H1 (cell line): ENCODE measurements around the gene ABCA6. TPM values are rescaled to one million over a fixed set of nuclear protein-coding genes. Genes with fewer than 3 reads are reported as not detected.

Source experiments
- CTCF ChIA-PET: fragments of 300-600 bp; sonication (Branson Sonifier 250); formaldehyde crosslinking; loops from one replicate; lab custom pipeline; 2021; ENCODE audit not compliant: partially characterized antibody; lab: Charles Lee
- POLR2A ChIA-PET: fragments of 300-600 bp; sonication (Branson Sonifier 250); formaldehyde crosslinking; loops from one replicate; lab custom pipeline; 2021; ENCODE audit warnings: inconsistent platforms; ENCODE audit not compliant: partially characterized antibody; lab: Charles Lee
- DNase-seq, 2 experiments: peaks; one replicate each; pipeline versions ENCODE4 v3.0.0 to v3.0.0-alpha.2; 2010 to 2022; ENCODE audit warnings: low spot score in 2 of 2, low read depth in 1 of 2, mixed read lengths in 1 of 2
- FAIRE-seq: peaks from 2 replicates; lab custom pipeline; 2011; peaks lifted over from hg19 to GRCh38; lab: Jason Lieb, UNC
- H2AFZ ChIP-seq: 2 replicates; pipeline ENCODE4 v1.8.1; 2012; ENCODE audit warnings: low read length, inconsistent platforms
- H2AK5ac ChIP-seq: 2 replicates; pipeline ENCODE4 v1.6.1; 2013; ENCODE audit warnings: low read depth, low read length
- H2BK120ac ChIP-seq: replicated peaks from 2 replicates; pipeline ENCODE3; 2013; ENCODE audit warnings: low read depth, low read length, inconsistent platforms
- H2BK12ac ChIP-seq: 2 replicates; pipeline ENCODE4 v1.6.1; 2013; ENCODE audit warnings: low read depth, low read length
- H2BK15ac ChIP-seq: 2 replicates; pipeline ENCODE4 v1.6.1; 2013; ENCODE audit warnings: low read length
- H2BK20ac ChIP-seq: 2 replicates; pipeline ENCODE4 v1.6.1; 2013; ENCODE audit warnings: low read length
- H2BK5ac ChIP-seq: 2 replicates; pipeline ENCODE4 v1.6.1; 2013; ENCODE audit warnings: low read depth, low read length
- H3K14ac ChIP-seq: 2 replicates; pipeline ENCODE4 v1.6.1; 2013; ENCODE audit warnings: inconsistent platforms; ENCODE audit not compliant: insufficient read length
- H3K18ac ChIP-seq: 2 replicates; pipeline ENCODE4 v1.6.1; 2013; ENCODE audit warnings: low read length; ENCODE audit errors: extremely low read depth
- H3K23ac ChIP-seq: 2 replicates; pipeline ENCODE4 v1.6.1; 2013; ENCODE audit warnings: inconsistent platforms; ENCODE audit not compliant: insufficient read length
- H3K23me2 ChIP-seq: 2 replicates; pipeline ENCODE4 v1.6.1; 2013; ENCODE audit warnings: low read depth, low read length
- H3K27ac ChIP-seq: 2 replicates; pipeline ENCODE4 v1.6.1; 2011; ENCODE audit warnings: low read depth, low read length, inconsistent platforms
- H3K27me3 ChIP-seq, 4 experiments: replicated peaks in 1 of 4; 1 replicate in 1 of 4; 2 replicates in 3 of 4; pipeline versions ENCODE4 v1.6.1 to v1.8.1; 2011 to 2013; ENCODE audit warnings: low read length in 3 of 4, mild to moderate bottlenecking in 3 of 4, inconsistent platforms in 2 of 4, mixed read lengths in 2 of 4, moderate library complexity in 1 of 4; ENCODE audit not compliant: control insufficient read depth in 3 of 4, insufficient read depth in 3 of 4; ENCODE audit errors: extremely low read depth in 1 of 4
- H3K36me3 ChIP-seq, 4 experiments: 2 replicates each; pipeline versions ENCODE4 v1.6.1 to v1.8.1; 2011 to 2013; ENCODE audit warnings: mild to moderate bottlenecking in 4 of 4, low read length in 3 of 4, moderate library complexity in 2 of 4, control low read depth in 1 of 4, inconsistent platforms in 1 of 4; ENCODE audit not compliant: insufficient read depth in 4 of 4, control insufficient read depth in 2 of 4
- H3K4ac ChIP-seq: replicated peaks from 2 replicates; pipeline ENCODE3; 2013; ENCODE audit warnings: low read length, low read depth, mixed read lengths, inconsistent platforms; ENCODE audit not compliant: insufficient read length
- H3K4me1 ChIP-seq, 4 experiments: replicated peaks in 1 of 4; 1 replicate in 1 of 4; 2 replicates in 3 of 4; pipeline versions ENCODE4 v1.6.1 to v1.8.1; 2011 to 2013; ENCODE audit warnings: low read length in 3 of 4, inconsistent platforms in 2 of 4, mixed read lengths in 1 of 4; ENCODE audit not compliant: insufficient read depth in 4 of 4, control insufficient read depth in 3 of 4
- H3K4me2 ChIP-seq, 2 experiments: 2 replicates each; pipeline versions ENCODE4 v1.6.1 to v1.8.1; 2011 to 2013; ENCODE audit warnings: low read depth in 2 of 2, low read length in 2 of 2, control low read depth in 1 of 2, inconsistent platforms in 1 of 2, mild to moderate bottlenecking in 1 of 2; ENCODE audit not compliant: insufficient read depth in 1 of 2
- H3K4me3 ChIP-seq, 4 experiments: fragments of 200-600, 300-600 bp in 1 of 4; sonication (generic), shearing (Covaris generic), sonication (Bioruptor Twin) in 1 of 4; 2 replicates each; pipeline versions ENCODE4 v1.5.1 to v1.8.1; 2011 to 2016; ENCODE audit warnings: low read length in 4 of 4, low read depth in 3 of 4, control low read depth in 2 of 4, inconsistent platforms in 2 of 4, mild to moderate bottlenecking in 2 of 4, mixed read lengths in 1 of 4, moderate library complexity in 1 of 4; ENCODE audit not compliant: insufficient read depth in 2 of 4; ENCODE audit errors: extremely low read depth in 1 of 4
- H3K56ac ChIP-seq: replicated peaks from 2 replicates; pipeline ENCODE3; 2013; ENCODE audit warnings: low read depth, mild to moderate bottlenecking, mixed read lengths, low read length, inconsistent platforms; ENCODE audit not compliant: insufficient read length
- H3K79me1 ChIP-seq: 2 replicates; pipeline ENCODE4 v1.6.1; 2013; ENCODE audit warnings: low read depth, low read length, control low read depth
- H3K79me2 ChIP-seq, 2 experiments: 2 replicates each; pipeline versions ENCODE4 v1.6.1 to v1.8.1; 2012 to 2013; ENCODE audit warnings: low read length in 2 of 2, mild to moderate bottlenecking in 2 of 2, inconsistent platforms in 1 of 2; ENCODE audit not compliant: insufficient read depth in 2 of 2, control insufficient read depth in 1 of 2
- H3K9ac ChIP-seq, 4 experiments: replicated peaks in 1 of 4; 1 replicate in 1 of 4; 2 replicates in 3 of 4; pipeline versions ENCODE4 v1.6.1 to v1.8.1; 2011 to 2013; ENCODE audit warnings: low read depth in 3 of 4, low read length in 3 of 4, control low read depth in 2 of 4, mild to moderate bottlenecking in 2 of 4, moderate library complexity in 2 of 4, inconsistent platforms in 1 of 4; ENCODE audit errors: extremely low read depth in 1 of 4
- H3K9me3 ChIP-seq, 2 experiments: 2 replicates each; pipeline versions ENCODE4 v1.6.1 to v1.8.1; 2012 to 2013; ENCODE audit warnings: mild to moderate bottlenecking in 2 of 2, moderate library complexity in 2 of 2, control low read depth in 1 of 2, inconsistent platforms in 1 of 2, low read depth in 1 of 2, low read length in 1 of 2, mixed read lengths in 1 of 2; ENCODE audit not compliant: insufficient read depth in 2 of 2
- H4K20me1 ChIP-seq, 2 experiments: replicated peaks in 1 of 2; 2 replicates each; pipeline versions ENCODE3 to v1.8.1; 2011 to 2013; ENCODE audit warnings: inconsistent platforms in 2 of 2, low read length in 2 of 2, mild to moderate bottlenecking in 1 of 2; ENCODE audit not compliant: insufficient read depth in 2 of 2, control insufficient read depth in 1 of 2
- H4K5ac ChIP-seq: 2 replicates; pipeline ENCODE4 v1.6.1; 2013; ENCODE audit warnings: low read length, low read depth, mixed read lengths, inconsistent platforms; ENCODE audit not compliant: insufficient read length
- H4K8ac ChIP-seq: 2 replicates; pipeline ENCODE4 v1.8.0; 2013; ENCODE audit warnings: mild to moderate bottlenecking, moderate library complexity, low read length, inconsistent platforms; ENCODE audit not compliant: insufficient read depth; ENCODE audit errors: extremely low read depth
- H4K91ac ChIP-seq: replicated peaks from 2 replicates; pipeline ENCODE3; 2013; ENCODE audit warnings: low read length, mixed read lengths, inconsistent platforms; ENCODE audit not compliant: insufficient read length
- CHD1 ChIP-seq: IDR thresholded peaks from 2 replicates; pipeline ENCODE4 v1.6.1; 2012; ENCODE audit warnings: low read depth, low read length, improper control_type of control experiment
- EGR1 ChIP-seq: IDR thresholded peaks from 2 replicates; pipeline ENCODE4 v1.6.1; 2011; ENCODE audit warnings: low read depth, low read length, borderline replicate concordance
- EP300 ChIP-seq, 2 experiments: IDR thresholded peaks; 1 replicate in 1 of 2; 2 replicates in 1 of 2; pipeline ENCODE4 v1.6.1; 2011 to 2012; ENCODE audit warnings: low read depth in 2 of 2, low read length in 2 of 2, mild to moderate bottlenecking in 2 of 2, borderline replicate concordance in 1 of 2, inconsistent platforms in 1 of 2, moderate library complexity in 1 of 2
- GTF2F1 ChIP-seq: IDR thresholded peaks from 2 replicates; pipeline ENCODE4 v1.6.1; 2012; ENCODE audit warnings: low read depth, low read length, improper control_type of control experiment, borderline replicate concordance
- HDAC2 ChIP-seq, 2 experiments: fragments of 300-600 bp in 1 of 2; sonication (generic) in 1 of 2; IDR thresholded peaks; 2 replicates each; pipeline ENCODE4 v1.6.1; 2011 to 2012; ENCODE audit warnings: low read depth in 2 of 2, low read length in 2 of 2, mild to moderate bottlenecking in 2 of 2, moderate library complexity in 2 of 2, borderline replicate concordance in 1 of 2, inconsistent platforms in 1 of 2
- HDAC6 ChIP-seq: IDR thresholded peaks from one replicate; pipeline ENCODE4 v1.7.1; 2012; ENCODE audit warnings: low read depth, mild to moderate bottlenecking, inconsistent platforms, low read length, moderate library complexity
- JUND ChIP-seq: IDR thresholded peaks from 2 replicates; pipeline ENCODE4 v1.6.1; 2011; ENCODE audit warnings: mild to moderate bottlenecking, improper control_type of control experiment, low read length
- KDM1A ChIP-seq: fragments of 200-600, 300-600 bp; sonication (generic); IDR thresholded peaks from 2 replicates; pipeline ENCODE4 v1.7.1; 2016; ENCODE audit warnings: mild to moderate bottlenecking, low read length, borderline replicate concordance
- RAD21 ChIP-seq, 2 experiments: IDR thresholded peaks in 1 of 2; conservative IDR thresholded peaks in 1 of 2; 2 replicates each; pipeline ENCODE4 v1.6.1; 2011; ENCODE audit warnings: low read depth in 2 of 2, low read length in 2 of 2, improper control_type of control experiment in 1 of 2, inconsistent platforms in 1 of 2, mild to moderate bottlenecking in 1 of 2, moderate library complexity in 1 of 2
- SRF ChIP-seq: IDR thresholded peaks from 2 replicates; pipeline ENCODE4 v1.6.1; 2011; ENCODE audit warnings: mild to moderate bottlenecking, low read depth, low read length, moderate library complexity
- polyA plus RNA-seq, 7 experiments: library from polyadenylated mRNA; depleted of rRNA in 3 of 7; stranded (reverse) in 5 of 7; unstranded in 2 of 7; fragments of >200 nt in 5 of 7; fragments of 200-250 nt in 2 of 7; gene quantifications; 1 replicate in 5 of 7; 2 replicates in 1 of 7; 4 replicates in 1 of 7; pipeline versions ENCODE4 v1.2.1 to v1.2.3, GENCODE V29; 2011 to 2013; ENCODE audit warnings: missing spikeins in 2 of 7, mixed read lengths in 2 of 7
- total RNA-seq: library from RNA; stranded (reverse); fragmentation: NEBNext Ultra II Directional; extraction: Animal tissue kit (Norgen Biotek cat#: 25700); gene quantifications from 2 replicates; pipeline ENCODE4 v1.2.1, GENCODE V29; 2021

ABCA6 gene
- total and polyA plus RNA-seq, 2 of the 8 experiments (the other 6 are each of a cell fraction or from before 2014, with no cell fraction given), result not detected

GRCh38 chr17:69187294-69187693, 45.6 kb upstream of the ABCA6 start:
- no peaks in the 10 kb centered on the region for H3K9me3 ChIP-seq
- H4K20me1 ChIP-seq, result no peaks in the 10 kb centered on the region
- H3K23ac ChIP-seq, result no peak overlapping the region
- DNase-seq (no peak), FAIRE-seq (no peak)
- H2BK15ac ChIP-seq, result no peak overlapping the region
- H3K14ac ChIP-seq, result no peak overlapping the region
- H3K27ac ChIP-seq, result no peak overlapping the region
- 0 out of 2 replicates have a peak overlapping the region, but pooled peaks have one; percentile 16 for H2AFZ ChIP-seq
- H3K79me2 ChIP-seq, result no peaks in the 10 kb centered on the region
- H3K4ac ChIP-seq, result no peak overlapping the region
- POLR2A ChIA-PET, result no interaction called here
- H3K18ac ChIP-seq, result no peak overlapping the region
- no peaks in the 10 kb centered on the region for H3K36me3 ChIP-seq
- no peaks in the 10 kb centered on the region for H3K27me3 ChIP-seq
- no peak overlapping the region for H2BK120ac ChIP-seq
- H2BK12ac ChIP-seq, result no peak overlapping the region
- no peak overlapping the region for H2AK5ac ChIP-seq
- no peak overlapping the region for H3K9ac ChIP-seq
- no peak overlapping the region for H4K8ac ChIP-seq
- H3K4me2 ChIP-seq, result no peak overlapping the region
- H3K79me1 ChIP-seq, result no peaks in the 10 kb centered on the region
- CTCF ChIA-PET, result interaction anchor here (0.8 to 2.1 kb wide), 3 partner anchors 13 to 217 kb away, joined by 3 to 4 read pairs (median 3); no protein-coding TSS in a partner anchor
- no peaks in the 10 kb centered on the region; the same call in 1 of the 2 replicates for H3K23me2 ChIP-seq
- H4K5ac ChIP-seq, result no peak overlapping the region
- H3K56ac ChIP-seq, result no peak overlapping the region
- H2BK20ac ChIP-seq, result no peak overlapping the region
- H2BK5ac ChIP-seq, result no peak overlapping the region
- no peak overlapping the region for H3K4me3 ChIP-seq
- H3K4me1 ChIP-seq, result no peaks in the 10 kb centered on the region
- TF ChIP-seq JUND, result no peak
- no peak for TF ChIP-seq GTF2F1
- TF ChIP-seq EP300 (IDR thresholded peaks at IDR 0.05; ENCODE audit: borderline replicate concordance in 1 of 2, low read depth in 2 of 2, low read length in 2 of 2), result no peak
- TF ChIP-seq HDAC6, result no peak
- TF ChIP-seq KDM1A, result no peak
- TF ChIP-seq RAD21 (IDR thresholded peaks at IDR 0.05 in 1 of 2, conservative IDR thresholded peaks at IDR 0.05 in 1 of 2; ENCODE audit: low read depth in 2 of 2, low read length in 2 of 2), result no peak
- TF ChIP-seq HDAC2 (IDR thresholded peaks at IDR 0.05; ENCODE audit: borderline replicate concordance in 1 of 2, low read depth in 2 of 2, low read length in 2 of 2), result no peak
- TF ChIP-seq EGR1, result no peak
- TF ChIP-seq SRF, result no peak
- TF ChIP-seq CHD1, result no peak
- H4K91ac ChIP-seq, result no peak overlapping the region
